GM18861 (cell line): ENCODE data around the gene RBP4.
"Not testable (repeated sequence)": the region's sequence is repeated elsewhere in the genome, so short reads cannot be mapped to it uniquely, and the experiment has no call there.

Experiments
- ATAC-seq: cut with Tn5 transposase; IDR thresholded peaks from one replicate; pipeline ENCODE4 v1.9.1; 2021; ENCODE audit not compliant: unreplicated experiment

Gene RBP4

GRCh38 chr10:93567277-93568104, 33.5 kb downstream of the RBP4 start:
- ATAC-seq, result no peak

- no peak for ATAC-seq
Observed at GRCh38 chr10:93566435-93567276, 34.4 kb downstream of the RBP4 start, which contains the start of gene FFAR4. TSS of gene FFAR4 (plus strand) at chr10:93566665. CDS start at chr10:93566721, 56 bp downstream.

GRCh38 chr10:93565446-93565845, 35.6 kb downstream of the RBP4 start:
- no peak for ATAC-seq

GRCh38 chr10:93560541-93560940, 40.5 kb downstream of the RBP4 start:
- ATAC-seq, result no peak

- ATAC-seq, result no peak
Observed at GRCh38 chr10:93559490-93559889, 41.5 kb downstream of the RBP4 start.

GRCh38 chr10:93554760-93555432, 46.1 kb downstream of the RBP4 start:
- no peak for ATAC-seq

- ATAC-seq, result no peak
Observed at GRCh38 chr10:93554316-93554663, 46.7 kb downstream of the RBP4 start.

- no peak for ATAC-seq
Observed at GRCh38 chr10:93553482-93554315, 47.3 kb downstream of the RBP4 start.

GRCh38 chr10:93552780-93553179, 48.3 kb downstream of the RBP4 start:
- ATAC-seq, result no peak

- ATAC-seq, result no peak
Observed at GRCh38 chr10:93550606-93551005, 50.4 kb downstream of the RBP4 start.

GRCh38 chr10:93548376-93549071, 52.5 kb downstream of the RBP4 start:
- ATAC-seq, result no peak

GRCh38 chr10:93547522-93547921, 53.5 kb downstream of the RBP4 start:
- no peak for ATAC-seq

GRCh38 chr10:93546995-93547394, 54.0 kb downstream of the RBP4 start:
- ATAC-seq, result not testable (repeated sequence)

- no peak for ATAC-seq
Observed at GRCh38 chr10:93542358-93542791, 58.7 kb downstream of the RBP4 start.
